Cardiac septum (tissue), 1 donor: ENCODE data around the gene GMDS. TPM values are rescaled to one million over a fixed set of nuclear protein-coding genes. Genes with fewer than 3 reads are reported as not detected.

Experiments
- DNase-seq: peaks from one replicate; pipeline ENCODE4 v3.0.0-alpha.2; 2020; ENCODE audit warnings: low spot score
- intact Hi-C: fragments of 100-400 bp; cut with DNase I; formaldehyde crosslinking; loops from one replicate; pipeline ENCODE4 v1.14.0; 2022
- total RNA-seq: library from RNA; stranded (reverse); fragmentation: NEBNext Ultra II Directional; extraction: Animal tissue kit (Norgen Biotek cat#: 25700); gene quantifications from one replicate; pipeline ENCODE4 v1.2.1, GENCODE V29; 2021
- donor health status: DM: no; HTN: no; CAD: no.

The GMDS gene
- total RNA-seq, 1 donor from 2014 or later = 6.3 TPM

GRCh38 chr6:2029952-2030351, 215.5 kb downstream of the GMDS start:
- intact Hi-C loops = loop anchor here (10.0 kb wide), 2 partner anchors 195 to 415 kb away; no protein-coding TSS in a partner anchor
- DNase-seq = no peak

- intact Hi-C loops = loop anchor here (10.0 kb wide), 2 partner anchors 194 to 414 kb away; no protein-coding TSS in a partner anchor
- no peak for DNase-seq
Measured at GRCh38 chr6:2029130-2029794, 216.1 kb downstream of the GMDS start.

GRCh38 chr6:2028457-2029038, 216.9 kb downstream of the GMDS start:
- intact Hi-C loops = loop anchor here (10.0 kb wide), 2 partner anchors 194 to 414 kb away; no protein-coding TSS in a partner anchor
- DNase-seq = no peak

GRCh38 chr6:2026133-2026532, 219.3 kb downstream of the GMDS start:
- intact Hi-C loops = loop anchor here (10.0 kb wide), 2 partner anchors 191 to 411 kb away; no protein-coding TSS in a partner anchor

GRCh38 chr6:2021713-2022125, 223.7 kb downstream of the GMDS start:
- DNase-seq = peak; percentile 76
- intact Hi-C loops = loop anchor here (10.0 kb wide), 2 partner anchors 187 to 407 kb away; no protein-coding TSS in a partner anchor

More at GRCh38 chr6:2026133-2026532, 219.3 kb downstream of the GMDS start:
- DNase-seq = no peak

GRCh38 chr6:2020909-2021308, 224.5 kb downstream of the GMDS start:
- DNase-seq = no peak
- intact Hi-C loops = loop anchor here (10.0 kb wide), 2 partner anchors 186 to 406 kb away; no protein-coding TSS in a partner anchor

GRCh38 chr6:2019051-2019450, 226.4 kb downstream of the GMDS start:
- intact Hi-C loops = no loop called here
- no peak for DNase-seq

GRCh38 chr6:2016040-2016439, 229.4 kb downstream of the GMDS start:
- DNase-seq = no peak

GRCh38 chr6:2008383-2008976, 236.9 kb downstream of the GMDS start:
- DNase-seq = no peak
- intact Hi-C loops = no loop called here

More at GRCh38 chr6:2016040-2016439, 229.4 kb downstream of the GMDS start:
- intact Hi-C loops = no loop called here

DNA sequence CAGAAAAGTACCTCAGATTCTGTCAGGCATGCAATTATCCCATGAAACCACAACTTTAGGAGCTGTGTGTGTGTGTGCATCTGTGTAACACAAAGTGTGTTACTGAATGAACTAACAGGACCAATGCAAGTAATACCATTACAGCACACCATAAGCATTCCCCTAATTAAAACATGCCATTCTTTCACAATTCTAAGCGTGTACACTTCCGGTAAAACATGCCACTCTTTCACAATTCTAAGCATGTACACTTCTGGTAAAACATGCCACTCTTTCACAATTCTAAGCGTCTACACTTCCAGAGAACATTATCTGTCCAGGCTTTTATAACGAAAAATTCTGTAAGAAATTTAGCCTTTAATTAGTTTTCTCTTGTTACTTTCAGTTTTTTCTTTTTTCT, 238.2 kb downstream of the GMDS start:
- intact Hi-C loops = no loop called here
- no peak for DNase-seq

GRCh38 chr6:2004888-2005287, 240.5 kb downstream of the GMDS start:
- intact Hi-C loops = no loop called here
- no peak for DNase-seq

- no peak for DNase-seq
- intact Hi-C loops = no loop called here
Measured at GRCh38 chr6:2000962-2001361, 244.4 kb downstream of the GMDS start.

DNA sequence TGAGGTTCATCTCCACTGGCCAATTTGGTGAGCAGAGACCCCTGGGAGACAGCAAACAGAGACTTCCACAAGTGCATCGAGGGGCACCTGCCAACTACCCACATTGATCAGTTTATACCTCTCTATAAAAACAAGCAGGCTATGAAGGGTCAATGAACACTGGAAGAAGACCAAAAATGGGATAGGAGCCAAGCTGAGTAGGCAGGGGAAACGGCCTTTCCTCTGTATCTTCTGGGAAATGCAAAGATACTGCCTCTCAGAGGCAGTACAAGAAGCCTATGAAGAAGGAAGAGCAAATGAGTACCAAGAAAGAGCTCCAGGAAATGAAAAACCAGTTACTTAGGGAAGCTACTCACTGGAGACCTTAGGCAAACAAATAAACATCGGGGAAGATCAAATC, 247.7 kb downstream of the GMDS start:
- DNase-seq = no peak
- intact Hi-C loops = no loop called here

DNA sequence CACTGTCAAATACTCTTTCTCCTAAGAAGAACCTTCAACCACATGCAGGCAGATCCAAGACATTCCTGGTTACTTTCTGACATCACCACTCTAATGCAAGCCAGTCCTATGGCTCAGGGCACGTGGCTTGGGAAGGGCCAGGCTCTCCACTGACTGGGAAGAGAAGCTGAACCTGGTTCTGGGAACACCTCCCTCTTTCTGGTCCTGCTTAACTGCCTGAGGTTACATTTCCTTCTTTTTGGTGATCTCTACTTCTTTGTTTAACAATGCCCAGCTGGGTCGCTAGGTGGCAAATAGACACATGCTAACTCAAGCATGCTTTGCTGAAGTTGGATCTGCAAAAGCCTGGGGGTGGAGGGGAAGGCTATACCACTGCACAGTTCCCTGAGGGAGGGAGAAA, 249.8 kb downstream of the GMDS start:
- DNase-seq = no peak
- intact Hi-C loops = no loop called here

DNA sequence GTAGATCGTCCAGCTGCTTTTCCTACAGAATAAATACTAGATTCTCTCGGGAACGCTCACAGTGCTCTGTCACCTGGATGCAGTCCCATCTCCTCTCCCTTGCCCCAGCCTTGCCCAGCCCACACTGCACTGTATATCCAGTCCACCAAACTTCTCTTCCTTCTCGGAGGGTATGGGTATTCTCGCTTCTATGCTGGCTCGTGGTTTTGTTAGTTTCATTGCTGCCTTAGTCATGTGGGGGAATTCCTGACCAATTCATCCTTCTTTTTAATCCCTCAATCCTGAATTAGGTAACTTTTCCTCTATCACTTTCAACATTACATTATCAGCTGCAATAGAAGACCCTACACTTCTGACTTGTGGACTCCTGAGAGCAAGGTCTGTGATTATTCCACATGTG, 252.4 kb downstream of the GMDS start:
- no peak for DNase-seq
- intact Hi-C loops = no loop called here

DNA sequence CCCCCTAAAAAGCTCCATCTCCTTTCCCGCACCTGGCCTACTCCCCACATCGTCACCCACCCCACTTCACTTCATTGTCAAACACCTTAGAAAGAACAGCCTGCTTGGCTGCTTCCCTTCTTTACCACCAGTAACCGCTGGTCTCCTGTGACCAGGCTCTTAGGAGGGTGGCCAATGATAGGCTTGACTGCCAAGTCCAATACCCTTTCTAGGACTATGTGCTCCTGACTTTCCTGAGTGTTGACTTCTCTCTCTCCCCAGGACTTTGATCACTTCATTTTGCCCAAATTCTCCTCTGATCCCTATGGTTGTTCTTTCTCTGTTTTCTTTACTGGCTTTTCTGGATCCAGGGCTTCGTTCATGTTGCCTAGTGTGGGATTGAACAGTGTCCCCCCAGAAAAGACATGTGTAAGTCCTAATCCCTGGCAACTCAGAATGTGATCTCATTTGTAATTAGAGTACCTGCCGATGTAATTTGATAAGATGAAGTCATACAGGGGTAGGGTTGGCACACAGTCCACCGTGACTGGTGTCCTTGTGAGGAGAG, 254.0 kb downstream of the GMDS start:
- DNase-seq = no peak
- intact Hi-C loops = no loop called here

DNA sequence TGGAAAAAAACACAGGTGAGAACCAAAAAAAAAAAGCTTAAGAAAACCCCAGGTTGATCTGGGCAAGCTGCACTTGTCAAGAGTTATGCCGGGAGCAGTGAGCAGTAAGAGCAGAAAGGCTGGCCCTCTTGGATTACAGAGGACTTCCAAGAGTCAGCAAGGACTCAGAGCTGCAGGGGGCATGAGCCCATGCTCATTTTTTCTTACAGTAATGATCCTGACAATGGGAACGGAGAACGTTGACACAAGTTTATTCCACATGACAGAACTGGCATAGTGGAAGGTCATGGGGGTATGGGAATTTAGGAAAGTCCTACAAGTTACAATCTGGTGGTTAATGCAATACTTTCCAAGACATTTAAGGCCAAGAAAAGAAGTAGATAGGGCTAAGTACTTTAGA, 256.6 kb downstream of the GMDS start:
- intact Hi-C loops = no loop called here
- DNase-seq = no peak

DNA sequence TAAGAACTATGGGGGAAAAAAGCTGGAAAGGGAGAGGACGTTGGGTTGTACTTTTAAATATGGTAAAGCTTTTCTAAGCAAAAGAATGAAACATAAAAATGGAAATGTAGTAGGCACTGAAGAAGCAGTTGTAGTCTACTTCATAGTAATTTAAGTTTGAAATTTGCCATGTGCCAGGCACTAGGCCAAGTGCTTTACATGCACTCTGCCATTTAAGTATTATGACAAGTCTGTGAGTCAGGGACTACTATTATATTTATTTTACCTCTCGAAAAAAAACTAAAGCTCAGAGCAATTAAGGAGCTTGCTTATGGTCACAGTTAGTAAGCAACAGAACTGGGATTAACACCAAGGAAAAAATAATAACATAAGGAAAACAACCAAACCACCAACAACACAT, 257.8 kb downstream of the GMDS start:
- intact Hi-C loops = no loop called here

DNA sequence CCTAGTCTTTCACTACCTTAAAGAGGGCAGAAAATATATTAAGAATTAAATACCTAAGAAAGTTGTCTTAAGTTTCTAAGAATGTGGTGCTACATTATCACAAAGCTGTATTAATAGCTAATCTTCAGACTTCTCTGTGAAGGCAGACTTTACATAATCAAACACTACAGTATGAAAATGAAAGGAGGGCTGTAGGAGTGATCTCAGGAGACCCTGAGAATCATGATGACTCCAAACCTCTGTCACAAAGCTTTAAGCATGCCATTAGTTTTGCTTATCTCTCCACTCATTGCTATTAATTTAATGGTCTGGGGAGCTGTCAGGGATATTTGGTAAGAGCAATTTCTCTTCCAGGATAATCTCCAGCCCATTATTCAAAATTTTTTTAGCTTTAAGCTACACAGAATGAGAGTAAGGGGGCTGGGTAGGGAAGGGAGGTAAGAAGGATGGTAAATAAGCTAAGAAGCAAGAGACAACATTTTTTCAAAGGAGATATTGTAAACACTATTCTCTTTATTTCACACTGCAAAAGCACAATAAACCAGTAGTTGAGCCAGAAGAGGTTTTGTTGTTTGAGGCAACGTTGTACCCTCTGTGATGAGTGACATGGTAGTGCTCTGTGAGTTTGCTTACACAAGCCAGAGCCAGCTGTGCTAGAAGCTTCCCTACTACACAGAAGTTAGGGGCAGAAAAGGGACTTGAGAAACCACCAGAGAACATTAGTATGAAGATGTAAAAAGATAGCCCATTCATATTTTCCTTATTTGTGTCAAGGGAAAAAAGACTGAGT, 258.8 kb downstream of the GMDS start:
- intact Hi-C loops = no loop called here
- no peak for DNase-seq

More for the DNA sequence above, 257.8 kb downstream of the GMDS start:
- no peak for DNase-seq
